ENCODE data around the gene KMT2B.

Gene KMT2B

GRCh38 chr19:35739275-35740107, 21.7 kb downstream of the KMT2B start:
- Histone ChIP-seq H3K4me3 (ENCODE audit: low read depth in 1 of 5, low read length in 5 of 5) (peak overlapping the region in 4 of 5 donors; percentile 55 to 83 (median 68)), H3K27me3 (ENCODE audit: control insufficient read depth in 5 of 5, insufficient read depth in 4 of 5, low read length in 5 of 5) (no peaks in the 10 kb centered on the region), H3K9me3 (ENCODE audit: control insufficient read depth in 5 of 5, low read length in 5 of 5) (no peaks in the 10 kb centered on the region), H3K36me3 (ENCODE audit: control insufficient read depth in 5 of 5, insufficient read depth in 5 of 5, low read length in 5 of 5) (peaks cover 0 to 61% (median 45%) of the 10 kb centered on the region in 5 donors), H3K27ac (ENCODE audit: low read depth, low read length) (peak overlapping the region; percentile 80), H3K4me1 (ENCODE audit: control insufficient read depth in 5 of 5, insufficient read depth in 5 of 5, low read length in 5 of 5) (peaks cover 6 to 38% (median 27%) of the 10 kb centered on the region in 5 donors), H3K9ac (ENCODE audit: low read length in 5 of 5) (peak overlapping the region; percentile 8 to 77 (median 71))

GRCh38 chr19:35740108-35740422, 22.3 kb downstream of the KMT2B start:
- Histone ChIP-seq H3K27ac (ENCODE audit: low read depth, low read length) (peak overlapping the region; percentile 80), H3K4me1 (ENCODE audit: control insufficient read depth in 5 of 5, insufficient read depth in 5 of 5, low read length in 5 of 5) (peaks cover 10 to 42% (median 29%) of the 10 kb centered on the region in 5 donors), H3K9ac (ENCODE audit: low read length in 5 of 5) (peak overlapping the region; percentile 8 to 77 (median 71)), H3K9me3 (ENCODE audit: control insufficient read depth in 5 of 5, low read length in 5 of 5) (no peaks in the 10 kb centered on the region), H3K36me3 (ENCODE audit: control insufficient read depth in 5 of 5, insufficient read depth in 5 of 5, low read length in 5 of 5) (peaks cover 0 to 55% (median 40%) of the 10 kb centered on the region in 5 donors), H3K27me3 (ENCODE audit: control insufficient read depth in 5 of 5, insufficient read depth in 4 of 5, low read length in 5 of 5) (no peaks in the 10 kb centered on the region), H3K4me3 (ENCODE audit: low read depth in 1 of 5, low read length in 5 of 5) (peak overlapping the region in 4 of 5 donors; percentile 55 to 83 (median 68))

- peak overlapping the region; percentile 80 for H3K27ac ChIP-seq (ENCODE audit: low read depth, low read length)
These were observed 22.8 kb downstream of the KMT2B start for GRCh38 chr19:35740423-35741202.

GRCh38 chr19:35741203-35741515, 23.4 kb downstream of the KMT2B start:
- H3K27ac ChIP-seq (ENCODE audit: low read depth, low read length) = peak overlapping the region; percentile 78
- H3K9me3 ChIP-seq (ENCODE audit: control insufficient read depth in 5 of 5, low read length in 5 of 5) = no peaks in the 10 kb centered on the region
- H3K27me3 ChIP-seq (ENCODE audit: control insufficient read depth in 5 of 5, insufficient read depth in 4 of 5, low read length in 5 of 5) = no peaks in the 10 kb centered on the region
- H3K36me3 ChIP-seq (ENCODE audit: control insufficient read depth in 5 of 5, insufficient read depth in 5 of 5, low read length in 5 of 5) = peaks cover 0 to 47% (median 33%) of the 10 kb centered on the region in 5 donors
- H3K4me3 ChIP-seq (ENCODE audit: low read depth in 1 of 5, low read length in 5 of 5) = peak overlapping the region; percentile 59 to 83 (median 80)
- peaks cover 13 to 49% (median 35%) of the 10 kb centered on the region in 5 donors for H3K4me1 ChIP-seq (ENCODE audit: control insufficient read depth in 5 of 5, insufficient read depth in 5 of 5, low read length in 5 of 5)
- H3K9ac ChIP-seq (ENCODE audit: low read length in 5 of 5) = peak overlapping the region in 4 of 5 donors; percentile 71 to 84 (median 76)

More at GRCh38 chr19:35740423-35741202, 22.8 kb downstream of the KMT2B start:
- H3K27me3 ChIP-seq (ENCODE audit: control insufficient read depth in 5 of 5, insufficient read depth in 4 of 5, low read length in 5 of 5) = no peaks in the 10 kb centered on the region
- H3K4me3 ChIP-seq (ENCODE audit: low read depth in 1 of 5, low read length in 5 of 5) = peak overlapping the region; percentile 72 to 89 (median 81)
- H3K9me3 ChIP-seq (ENCODE audit: control insufficient read depth in 5 of 5, low read length in 5 of 5) = no peaks in the 10 kb centered on the region
- peak overlapping the region in 4 of 5 donors; percentile 71 to 84 (median 76) for H3K9ac ChIP-seq (ENCODE audit: low read length in 5 of 5)
- H3K36me3 ChIP-seq (ENCODE audit: control insufficient read depth in 5 of 5, insufficient read depth in 5 of 5, low read length in 5 of 5) = peaks cover 0 to 50% (median 34%) of the 10 kb centered on the region in 5 donors
- H3K4me1 ChIP-seq (ENCODE audit: control insufficient read depth in 5 of 5, insufficient read depth in 5 of 5, low read length in 5 of 5) = peaks cover 10 to 43% (median 30%) of the 10 kb centered on the region in 5 donors

- Histone ChIP-seq H3K27me3 (ENCODE audit: control insufficient read depth in 5 of 5, insufficient read depth in 4 of 5, low read length in 5 of 5) (no peaks in the 10 kb centered on the region), H3K9ac (ENCODE audit: low read length in 5 of 5) (peak within 1 kb of the TSS in 4 of 5 donors; percentile 23 to 39 (median 30)), H3K4me3 (ENCODE audit: low read depth in 1 of 5, low read length in 5 of 5) (peak within 1 kb of the TSS; percentile 28 to 80 (median 40)), H3K9me3 (ENCODE audit: control insufficient read depth in 5 of 5, low read length in 5 of 5) (no peaks in the 10 kb centered on the region), H3K4me1 (ENCODE audit: control insufficient read depth in 5 of 5, insufficient read depth in 5 of 5, low read length in 5 of 5) (peaks cover 16 to 54% (median 40%) of the 10 kb centered on the region in 5 donors), H3K36me3 (ENCODE audit: control insufficient read depth in 5 of 5, insufficient read depth in 5 of 5, low read length in 5 of 5) (peaks cover 0 to 36% (median 23%) of the 10 kb centered on the region in 5 donors), H3K27ac (ENCODE audit: low read depth, low read length) (no peak within 1 kb of the TSS)
These were observed 24.4 kb downstream of the KMT2B start, which contains the start of gene IGFLR1 for GRCh38 chr19:35742121-35742724. TSS of gene IGFLR1 (minus strand) at chr19:35742452. CDS start at chr19:35741180, 1,272 bp downstream.

GRCh38 chr19:35743640-35744429, 26.0 kb downstream of the KMT2B start:
- H3K9ac ChIP-seq (ENCODE audit: low read length in 5 of 5) = peak overlapping the region in 2 of 5 donors; percentile 44 to 75
- H3K4me3 ChIP-seq (ENCODE audit: low read depth in 1 of 5, low read length in 5 of 5) = peak overlapping the region; percentile 79 to 93 (median 87)
- H3K4me1 ChIP-seq (ENCODE audit: control insufficient read depth in 5 of 5, insufficient read depth in 5 of 5, low read length in 5 of 5) = peaks cover 22 to 63% (median 48%) of the 10 kb centered on the region in 5 donors
- H3K36me3 ChIP-seq (ENCODE audit: control insufficient read depth in 5 of 5, insufficient read depth in 5 of 5, low read length in 5 of 5) = peaks cover 0 to 20% (median 7%) of the 10 kb centered on the region in 5 donors
- peaks cover 0 to 4% (median 0%) of the 10 kb centered on the region in 5 donors for H3K27me3 ChIP-seq (ENCODE audit: control insufficient read depth in 5 of 5, insufficient read depth in 4 of 5, low read length in 5 of 5)
- peak overlapping the region; percentile 99 for H3K27ac ChIP-seq (ENCODE audit: low read depth, low read length)
- H3K9me3 ChIP-seq (ENCODE audit: control insufficient read depth in 5 of 5, low read length in 5 of 5) = peaks cover 0 to 2% (median 0%) of the 10 kb centered on the region in 5 donors

- Histone ChIP-seq H3K4me1 (ENCODE audit: control insufficient read depth in 5 of 5, insufficient read depth in 5 of 5, low read length in 5 of 5) (peaks cover 26 to 62% (median 49%) of the 10 kb centered on the region in 5 donors), H3K27ac (ENCODE audit: low read depth, low read length) (peak overlapping the region; percentile 99), H3K9me3 (ENCODE audit: control insufficient read depth in 5 of 5, low read length in 5 of 5) (peaks cover 0 to 2% (median 0%) of the 10 kb centered on the region in 5 donors), H3K9ac (ENCODE audit: low read length in 5 of 5) (peak overlapping the region; percentile 75 to 96 (median 87)), H3K36me3 (ENCODE audit: control insufficient read depth in 5 of 5, insufficient read depth in 5 of 5, low read length in 5 of 5) (peaks cover 0 to 15% (median 4%) of the 10 kb centered on the region in 5 donors), H3K27me3 (ENCODE audit: control insufficient read depth in 5 of 5, insufficient read depth in 4 of 5, low read length in 5 of 5) (peaks cover 0 to 4% (median 0%) of the 10 kb centered on the region in 5 donors), H3K4me3 (ENCODE audit: low read depth in 1 of 5, low read length in 5 of 5) (peak overlapping the region; percentile 79 to 94 (median 88))
These were observed 26.9 kb downstream of the KMT2B start for GRCh38 chr19:35744430-35745327.

- Histone ChIP-seq H3K9me3 (ENCODE audit: control insufficient read depth in 5 of 5, low read length in 5 of 5) (peaks cover 0 to 2% (median 0%) of the 10 kb centered on the region in 5 donors), H3K36me3 (ENCODE audit: control insufficient read depth in 5 of 5, insufficient read depth in 5 of 5, low read length in 5 of 5) (peaks cover 0 to 15% (median 4%) of the 10 kb centered on the region in 5 donors), H3K9ac (ENCODE audit: low read length in 5 of 5) (peak within 1 kb of the TSS; percentile 76 to 96 (median 89)), H3K27ac (ENCODE audit: low read depth, low read length) (peak within 1 kb of the TSS; percentile 99), H3K4me1 (ENCODE audit: control insufficient read depth in 5 of 5, insufficient read depth in 5 of 5, low read length in 5 of 5) (peaks cover 20 to 60% (median 50%) of the 10 kb centered on the region in 5 donors), H3K4me3 (ENCODE audit: low read depth in 1 of 5, low read length in 5 of 5) (peak within 1 kb of the TSS; percentile 79 to 94 (median 88)), H3K27me3 (ENCODE audit: control insufficient read depth in 5 of 5, insufficient read depth in 4 of 5, low read length in 5 of 5) (peaks cover 0 to 4% (median 0%) of the 10 kb centered on the region in 5 donors)
These were observed 27.7 kb downstream of the KMT2B start, which contains the start of the genes PSENEN and U2AF1L4 for GRCh38 chr19:35745328-35746086. TSS of gene PSENEN (plus strand) at chr19:35745651. CDS start at chr19:35745931, 280 bp downstream. TSS of gene U2AF1L4 (minus strand) at chr19:35745418. CDS start at chr19:35745391, 27 bp downstream.

Measured in subcutaneous abdominal adipose tissue (tissue), 5 donors.